Esophagus mucosa (tissue), 1 donor: ENCODE data around the gene PIEZO1. TPM values are rescaled to one million over a fixed set of nuclear protein-coding genes. Genes with fewer than 3 reads are reported as not detected.

Experiments
- ATAC-seq: fragments of 200-7000 bp; cut with Tn5 transposase; one replicate; pipeline ENCODE4 v1.9.1; 2020
- total RNA-seq: library from RNA; stranded (reverse); gene quantifications from one replicate; pipeline ENCODE4 v1.2.4, GENCODE V29; 2023
- donor health status: DM: yes; HTN: yes; CAD: no.

PIEZO1 gene
- total RNA-seq, 1 donor from 2014 or later = 64.7 TPM

DNA sequence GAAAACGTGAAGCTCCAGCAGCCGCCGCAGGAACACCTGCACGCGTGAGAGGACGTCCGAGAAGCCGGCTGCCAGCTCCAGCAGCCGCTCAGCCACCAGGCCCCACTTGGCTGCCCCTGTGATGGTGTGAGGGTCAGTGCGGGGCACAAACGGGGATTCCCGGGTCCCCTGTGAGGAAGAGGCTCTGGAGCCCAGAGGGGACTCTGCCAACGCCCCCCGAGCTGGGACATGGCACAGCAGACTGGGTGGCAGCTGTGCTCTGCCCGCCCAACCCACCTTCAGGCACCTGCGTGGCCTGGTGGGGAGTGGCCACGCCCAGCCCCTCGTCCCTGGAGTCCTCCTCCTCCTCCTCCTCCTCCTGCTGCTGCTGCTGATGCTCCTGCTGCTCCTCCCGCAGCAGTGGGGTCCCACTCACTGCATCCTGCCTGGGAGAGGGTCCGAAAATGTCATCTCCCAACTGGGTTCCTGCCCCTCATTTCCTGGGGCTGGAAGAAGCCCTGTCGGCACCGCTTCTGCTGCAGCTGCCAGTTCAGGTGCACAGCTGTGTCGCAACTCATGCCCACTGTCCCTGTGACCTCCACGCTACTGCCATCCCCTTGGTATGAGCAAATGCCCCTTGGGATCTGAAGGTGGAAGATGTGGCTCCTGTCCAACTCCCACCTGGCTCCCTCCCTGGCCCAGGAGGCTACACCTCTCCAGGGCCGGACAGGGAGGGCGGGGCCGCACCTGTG is 51.2 kb downstream of the PIEZO1 start:
- no peak for ATAC-seq

DNA sequence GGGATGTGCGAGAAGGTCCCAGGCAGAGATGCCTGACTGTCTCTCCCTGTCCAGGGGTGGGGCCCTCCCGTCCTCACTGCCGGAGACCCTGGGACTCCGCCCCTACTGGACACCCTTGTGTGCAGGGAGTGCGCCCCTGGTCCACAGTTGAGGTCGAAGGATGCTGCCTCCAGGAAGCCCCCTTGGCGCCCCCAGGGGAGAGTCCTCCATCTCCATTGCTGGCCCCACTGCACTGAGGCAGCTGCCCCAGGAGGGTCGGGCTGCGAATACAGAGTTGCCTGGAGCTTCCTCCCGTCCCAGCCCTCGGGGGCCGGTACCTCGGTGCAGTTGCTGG is 52.1 kb downstream of the PIEZO1 start:
- no peak for ATAC-seq

DNA sequence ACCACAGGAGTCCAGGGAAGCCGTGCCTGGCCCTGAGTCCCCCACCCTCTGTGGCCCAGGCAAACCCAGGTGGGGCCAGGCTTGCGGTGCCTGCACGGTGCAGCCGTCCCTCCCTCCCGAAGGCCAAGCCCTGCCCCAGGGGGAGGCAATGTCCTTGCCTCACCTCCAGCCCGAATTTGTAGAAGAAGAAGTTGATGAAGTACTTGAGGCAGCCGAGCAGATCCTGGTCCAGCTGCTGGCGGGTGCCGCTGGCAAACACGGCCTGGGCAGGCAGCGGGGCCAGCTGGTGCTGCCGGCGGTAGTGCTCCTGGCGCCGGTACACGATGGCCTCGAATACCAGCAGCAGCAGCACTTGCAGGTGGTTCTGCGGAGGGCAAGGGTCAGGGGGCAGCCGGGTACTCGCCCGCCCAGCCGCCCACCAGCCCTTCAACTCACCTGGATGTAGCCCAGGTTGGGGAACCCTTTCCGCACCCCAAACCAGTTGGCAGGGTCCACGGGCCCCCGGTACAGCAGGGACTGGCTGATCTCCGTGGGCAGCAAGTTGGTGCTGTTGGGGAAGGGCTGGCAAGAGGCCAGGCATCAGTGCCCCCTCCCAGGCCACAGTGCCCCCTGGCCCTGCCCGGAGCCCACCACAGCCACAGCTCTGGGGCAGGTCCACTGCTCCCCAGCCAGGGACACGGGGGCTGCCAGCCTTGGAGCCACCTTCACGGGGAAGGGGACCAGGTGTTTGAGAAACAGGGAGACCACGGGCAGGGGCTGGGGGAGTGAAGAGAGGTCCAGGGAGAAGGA is 52.7 kb downstream of the PIEZO1 start:
- no peak for ATAC-seq

DNA sequence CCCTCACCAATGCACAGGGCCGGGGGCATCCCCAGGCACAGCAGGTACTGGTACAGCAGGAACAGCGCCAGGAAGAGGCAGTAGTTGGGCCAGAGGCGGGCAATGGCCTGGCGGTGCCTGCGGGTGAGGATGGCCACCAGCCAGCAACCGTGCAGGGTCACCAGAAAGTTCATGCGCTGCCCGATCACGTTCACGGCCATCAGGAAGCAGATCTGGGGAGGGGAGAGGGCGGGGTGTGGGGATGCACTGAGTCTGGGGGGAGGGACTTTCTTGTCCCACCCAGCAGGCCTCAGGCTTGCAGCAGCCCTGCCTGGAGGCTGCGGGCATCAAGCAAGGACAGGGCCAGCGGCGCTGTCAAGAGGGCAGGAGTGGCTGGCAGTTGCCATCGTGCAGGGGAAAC is 53.3 kb downstream of the PIEZO1 start:
- peak; percentile 16 for ATAC-seq

DNA sequence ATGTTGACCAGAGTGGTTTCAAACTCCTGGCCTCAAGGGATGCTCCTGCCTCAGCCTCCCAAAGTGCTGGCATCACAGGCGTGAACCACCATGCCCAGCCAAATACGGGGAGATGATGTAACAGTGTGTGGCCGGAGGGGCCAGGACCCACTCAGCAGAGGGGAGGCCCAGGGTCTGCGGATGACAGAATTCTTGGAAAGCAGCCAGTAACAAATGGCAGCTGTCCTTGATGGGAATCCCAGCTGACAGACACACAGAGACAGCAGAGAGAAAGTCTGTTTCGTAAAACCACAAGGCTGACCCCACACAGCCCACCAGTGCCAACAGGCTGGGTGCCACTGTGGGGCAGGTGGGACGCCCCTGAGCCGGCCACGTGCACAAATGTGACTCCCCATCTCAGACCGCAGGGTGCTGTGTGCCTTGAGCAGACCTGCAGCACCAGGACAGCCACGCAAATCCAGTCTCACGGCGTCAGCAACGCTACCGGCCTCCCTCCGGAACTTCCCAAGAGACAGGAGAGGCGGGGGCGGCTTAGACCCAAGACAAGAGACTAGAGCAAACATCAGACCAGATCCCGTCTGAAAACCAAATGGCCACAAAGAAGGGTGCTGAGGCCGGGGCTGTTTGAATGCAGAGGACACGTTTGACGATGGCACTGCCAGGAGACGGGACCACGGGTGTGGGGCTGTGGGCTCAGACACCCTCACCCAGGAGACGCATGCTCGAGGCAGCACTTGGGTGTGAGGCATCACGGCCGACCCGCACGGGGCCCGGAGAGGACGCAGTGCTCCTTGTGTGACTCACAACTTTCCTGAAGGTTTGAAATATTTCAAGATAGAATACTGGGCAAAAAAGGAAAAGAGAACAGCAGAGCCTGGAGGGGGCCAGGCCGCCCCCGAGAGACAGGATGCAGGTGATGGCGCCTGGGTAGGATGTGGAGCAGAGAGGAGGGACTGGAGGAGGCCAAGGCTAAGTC is 54.1 kb downstream of the PIEZO1 start:
- ATAC-seq = no peak

DNA sequence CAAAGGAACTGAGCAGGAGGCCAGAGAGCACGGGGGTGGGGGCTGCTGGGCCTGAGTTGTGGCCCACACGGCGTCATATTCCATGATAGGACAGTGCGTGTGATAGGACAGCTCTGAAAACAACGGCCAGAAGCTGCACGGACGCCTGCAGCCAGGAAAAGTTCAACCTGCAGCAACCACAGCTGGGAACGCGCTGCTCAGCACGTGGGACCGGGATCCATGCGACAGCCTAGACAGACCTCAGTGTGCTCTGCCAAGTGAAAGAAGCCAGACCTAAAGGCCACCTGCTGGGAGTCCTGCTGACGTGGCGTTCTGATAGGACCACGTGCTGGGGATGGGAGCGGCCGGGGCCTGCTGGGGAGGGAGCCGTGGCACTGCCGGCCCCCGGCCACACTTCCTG is 57.1 kb downstream of the PIEZO1 start:
- ATAC-seq = no peak

DNA sequence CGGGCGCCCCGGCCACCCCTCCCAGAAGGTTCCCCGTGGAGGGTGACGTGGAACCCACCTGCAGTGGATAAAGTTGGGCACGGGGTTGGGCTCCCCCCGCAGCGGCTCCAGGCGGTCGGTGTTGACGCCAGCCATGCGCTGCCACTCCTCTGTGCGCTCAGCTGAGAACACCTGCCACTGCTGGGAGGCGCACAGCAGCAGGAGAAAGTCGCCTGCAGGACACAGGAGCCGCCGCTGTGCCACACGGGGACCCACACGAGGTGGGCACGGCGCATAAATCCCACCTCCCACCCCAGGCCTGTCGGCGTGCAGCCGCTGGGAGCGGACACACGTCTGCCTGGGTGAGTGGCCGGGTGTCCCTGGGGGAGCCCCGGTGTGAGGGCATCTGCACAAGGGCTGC is 58.0 kb downstream of the PIEZO1 start:
- ATAC-seq = peak; percentile 3

DNA sequence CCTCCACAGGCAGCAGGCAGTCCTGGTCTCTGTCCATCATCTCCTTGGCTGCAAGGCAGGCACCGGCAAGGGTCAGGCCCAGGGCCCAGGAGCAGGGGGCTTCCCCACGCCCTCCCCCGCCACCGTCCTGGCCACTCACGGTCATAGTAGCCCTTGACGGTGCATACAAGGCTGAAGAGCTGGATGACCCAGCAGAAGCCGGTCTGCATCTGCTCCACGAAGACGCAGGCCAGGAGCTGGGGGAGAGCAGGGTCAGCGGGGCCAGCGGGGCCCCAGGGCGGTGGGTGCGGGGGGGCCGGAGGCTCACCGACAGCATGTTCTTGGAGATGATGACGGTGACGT is 58.6 kb downstream of the PIEZO1 start:
- no peak for ATAC-seq

DNA sequence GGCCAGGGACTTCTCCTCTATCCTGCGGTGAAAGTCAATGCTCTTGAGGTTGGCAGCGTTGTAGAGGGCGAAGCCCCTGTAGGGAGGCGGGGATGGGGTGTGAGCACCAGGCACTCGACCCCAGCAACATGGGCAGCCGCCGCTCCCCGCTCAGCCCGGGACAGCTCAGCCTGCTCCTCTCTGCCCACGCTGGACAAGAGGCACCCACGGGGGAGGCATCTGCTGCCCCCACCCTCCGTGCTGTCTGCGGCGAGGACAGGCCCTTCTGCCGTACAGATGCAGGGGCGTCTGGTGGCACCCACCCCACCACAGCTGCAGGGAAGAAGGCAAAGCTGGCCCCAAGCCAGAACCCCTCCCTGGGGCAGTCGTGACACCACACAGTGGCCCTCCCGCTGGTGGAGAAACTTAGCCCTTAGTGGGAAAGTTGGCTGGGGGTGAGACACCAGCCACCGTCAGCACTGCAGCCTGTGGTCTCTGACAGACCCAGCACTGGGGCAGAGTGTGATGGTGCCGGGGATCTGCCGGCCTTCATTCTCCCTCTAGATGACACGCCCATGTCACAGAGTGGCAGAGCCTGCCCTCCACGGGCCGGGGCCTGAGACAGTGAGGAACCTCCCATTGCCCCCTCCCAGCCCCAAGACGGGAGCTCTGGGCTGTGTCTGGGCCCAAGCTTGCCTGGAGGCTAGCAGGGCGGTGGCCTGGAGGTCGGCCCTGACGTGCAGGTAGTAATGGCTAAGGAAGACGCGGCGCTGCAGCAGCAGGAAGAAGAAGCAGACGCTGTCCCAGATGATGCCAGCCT is 59.2 kb downstream of the PIEZO1 start:
- no peak for ATAC-seq

DNA sequence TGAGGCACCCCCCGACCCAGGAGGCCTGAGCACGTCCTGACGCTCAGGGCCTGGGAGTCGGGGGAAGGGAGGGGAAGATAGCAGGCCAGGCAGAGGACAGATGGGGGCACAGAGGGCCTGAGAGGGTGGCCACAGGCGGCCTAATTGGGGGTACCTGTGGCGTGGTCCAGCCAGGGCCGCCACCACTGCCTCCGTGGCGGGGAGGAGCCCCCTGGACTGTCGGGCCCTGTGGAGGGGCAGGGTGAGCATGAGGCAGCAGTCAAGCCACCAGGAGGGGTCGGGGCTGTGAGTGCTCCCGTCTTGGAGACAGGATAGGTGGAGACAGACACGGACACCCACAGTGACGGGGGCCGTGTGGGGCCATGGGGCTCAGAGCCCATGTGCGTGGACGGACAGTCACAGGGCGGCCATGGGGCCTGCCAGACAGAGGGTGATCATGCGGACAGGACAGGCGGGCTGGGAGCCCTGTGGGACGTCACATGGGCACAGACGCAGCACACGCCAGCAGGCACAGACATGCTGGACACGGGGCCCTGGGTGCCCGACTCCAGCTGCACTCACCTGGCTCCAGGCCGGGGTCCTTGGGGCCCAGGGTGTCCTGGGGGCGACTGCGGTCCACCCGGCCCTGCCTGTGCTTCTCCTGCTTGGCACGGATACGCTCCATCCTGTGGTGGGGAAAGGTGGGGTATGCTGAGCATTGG is 60.0 kb downstream of the PIEZO1 start:
- peak; percentile 9 for ATAC-seq

DNA sequence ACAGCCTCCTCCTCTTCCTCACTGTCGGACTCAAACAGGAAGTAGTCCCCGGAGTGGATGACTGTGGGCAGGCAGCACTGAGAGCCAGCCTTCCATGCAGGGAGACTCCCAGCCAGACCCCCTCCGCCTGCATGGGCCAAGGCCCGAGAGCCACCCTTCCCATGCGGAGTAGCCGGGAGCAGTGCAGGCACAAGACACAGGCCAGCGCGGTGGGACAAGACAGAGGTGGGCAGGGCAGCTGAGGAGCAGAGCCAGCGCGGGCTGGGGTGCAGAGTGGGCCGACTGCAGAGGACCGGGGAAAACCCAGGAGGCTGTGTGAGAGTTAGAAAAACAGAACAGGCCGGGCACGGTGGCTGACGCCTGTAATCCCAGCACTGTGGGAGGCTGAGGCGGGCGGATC is 61.1 kb downstream of the PIEZO1 start:
- no peak for ATAC-seq

DNA sequence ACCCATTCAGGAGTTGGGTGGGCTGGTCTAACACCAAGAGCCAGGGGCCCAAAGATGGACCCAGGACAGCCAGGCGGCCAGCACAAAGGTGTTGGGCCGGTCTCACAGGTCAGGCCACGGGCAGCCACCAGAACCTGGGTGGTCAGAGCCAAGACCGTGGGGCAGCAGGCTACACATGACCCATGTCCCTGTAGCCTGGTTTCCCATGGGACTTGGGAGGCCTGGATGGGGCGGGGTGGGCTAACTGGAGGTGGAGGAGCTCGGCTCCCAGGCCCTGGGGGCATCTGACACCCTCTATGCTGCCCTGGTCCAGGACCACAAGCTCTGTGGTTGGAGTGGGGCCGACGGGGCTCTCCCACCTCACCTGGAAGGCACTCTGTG is 61.5 kb downstream of the PIEZO1 start:
- no peak for ATAC-seq

DNA sequence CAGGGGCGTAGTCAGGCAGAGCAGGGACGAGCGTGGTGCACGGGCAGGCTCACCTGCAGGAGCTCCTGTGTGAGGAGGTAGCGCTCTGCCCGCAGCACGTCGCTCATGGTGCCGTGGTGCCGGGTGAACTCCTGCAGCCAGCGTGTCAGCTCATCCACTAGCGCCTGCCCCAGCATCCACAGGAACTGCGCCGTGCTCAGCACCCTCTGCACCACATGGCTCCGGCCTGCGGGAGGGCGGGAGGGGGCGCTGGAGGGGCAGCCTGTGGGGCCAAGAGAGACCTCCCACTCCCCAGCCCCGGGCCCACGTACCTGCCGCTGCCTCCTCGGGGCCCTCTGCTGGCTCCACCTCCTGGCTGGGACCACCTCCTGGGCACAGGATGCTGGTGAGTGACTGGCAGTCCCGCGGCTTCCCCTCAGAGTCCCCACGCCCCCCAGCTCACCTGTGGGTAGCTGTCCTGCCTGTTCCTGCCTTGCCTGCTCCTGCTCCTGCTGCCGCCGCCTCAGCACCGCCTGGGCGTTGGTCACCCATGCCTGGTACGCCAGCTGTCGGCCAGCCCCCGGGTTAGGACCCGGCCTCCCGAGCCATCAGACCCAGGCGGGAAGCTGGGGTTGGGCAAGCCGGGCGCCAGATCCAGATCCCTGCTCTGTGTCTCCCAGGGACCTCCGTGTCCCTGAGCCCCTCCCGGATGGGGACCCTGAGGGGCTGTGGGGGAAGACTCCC is 62.1 kb downstream of the PIEZO1 start:
- no peak for ATAC-seq

DNA sequence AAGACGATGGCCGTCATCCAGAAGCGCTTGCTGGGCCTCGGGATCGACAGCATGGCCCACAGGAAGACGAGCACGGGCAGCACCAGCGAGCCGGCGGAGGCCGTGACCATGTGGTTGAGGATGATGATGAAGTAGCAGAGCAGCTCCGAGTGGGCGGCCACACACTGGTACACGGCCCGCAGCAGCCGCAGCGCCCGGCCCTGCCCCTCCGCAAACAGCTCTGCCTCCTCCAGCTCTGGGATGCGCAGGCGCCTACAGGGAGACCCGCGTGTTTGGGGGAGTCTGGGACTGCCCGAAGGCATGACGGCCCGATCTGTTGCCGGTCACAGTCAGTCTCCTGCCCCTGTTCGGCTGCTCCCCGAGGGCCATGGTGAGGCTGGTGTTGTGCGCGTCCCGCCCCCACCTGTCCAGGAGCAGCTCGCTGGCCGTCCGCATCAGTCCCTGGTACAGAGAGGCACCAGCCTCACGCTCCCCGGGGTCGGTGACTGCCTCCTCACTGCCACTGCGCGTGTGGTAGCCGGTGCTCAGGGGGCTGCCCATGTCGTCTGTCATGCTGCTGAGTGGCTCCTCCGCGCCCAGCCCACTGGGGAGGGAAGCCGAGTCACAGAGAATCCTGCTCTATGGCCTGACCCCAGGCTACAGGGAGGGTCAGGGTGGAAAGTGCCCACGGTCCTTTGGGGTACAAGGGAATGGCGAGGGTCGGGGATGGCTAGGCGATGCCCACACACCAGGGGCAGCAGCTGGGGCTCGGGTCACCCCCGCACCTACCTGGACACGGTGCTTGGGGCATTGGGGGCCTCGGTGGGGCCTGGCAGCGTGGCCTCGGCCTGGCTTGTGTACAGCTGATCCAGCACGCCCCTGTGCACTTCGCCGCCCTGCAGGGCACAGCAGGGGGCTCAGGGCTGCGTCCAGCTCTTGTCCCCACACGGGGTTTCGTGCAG is 62.9 kb downstream of the PIEZO1 start:
- ATAC-seq = no peak

DNA sequence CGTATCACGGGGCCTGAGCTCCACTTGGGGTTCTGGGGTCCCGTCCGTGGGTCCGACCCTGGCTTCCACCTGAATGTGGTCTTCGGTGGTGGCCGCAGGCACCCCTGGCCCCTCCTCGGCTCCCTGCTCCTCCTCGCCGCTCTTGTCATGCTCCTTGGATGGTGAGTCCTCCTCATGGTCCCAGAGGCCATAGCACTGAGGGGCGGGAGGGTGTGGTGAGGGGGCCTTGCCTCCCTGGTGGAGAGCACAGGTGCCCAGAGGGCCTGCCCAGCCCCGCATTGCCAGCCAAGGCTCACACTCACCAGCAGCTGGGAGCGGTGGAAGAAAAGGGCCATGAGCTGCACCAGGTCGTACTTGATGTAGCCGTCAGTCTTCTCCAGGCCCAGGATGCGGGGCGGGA is 63.8 kb downstream of the PIEZO1 start:
- no peak for ATAC-seq

DNA sequence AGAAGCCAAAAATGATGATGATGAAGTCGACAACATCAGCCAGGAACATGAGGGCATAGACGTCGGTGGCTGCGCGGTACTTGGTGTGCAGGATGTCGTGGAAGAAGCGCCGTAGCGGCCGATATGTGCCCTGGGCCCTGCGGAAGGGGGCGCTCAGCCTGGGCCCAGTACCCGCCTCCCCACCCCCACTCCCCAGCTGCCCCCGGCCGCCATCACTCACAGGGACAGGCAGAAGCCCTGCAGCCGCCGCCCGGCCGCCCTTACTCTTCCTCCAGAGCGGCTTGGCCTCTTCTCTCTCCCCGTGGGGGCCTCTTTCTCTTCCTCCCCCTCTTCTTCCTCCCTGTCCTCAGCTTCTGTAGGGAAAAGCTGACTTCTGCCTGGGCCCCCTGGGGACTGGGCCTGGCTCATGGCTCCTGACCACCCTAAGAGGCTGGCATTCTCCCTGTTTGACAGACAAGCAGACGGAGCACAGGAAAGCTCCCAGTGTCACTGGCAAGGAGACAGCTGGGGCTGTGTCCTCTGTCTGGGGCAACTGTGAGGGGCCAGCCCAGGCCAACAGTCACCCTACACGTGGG is 64.5 kb downstream of the PIEZO1 start:
- ATAC-seq = no peak

DNA sequence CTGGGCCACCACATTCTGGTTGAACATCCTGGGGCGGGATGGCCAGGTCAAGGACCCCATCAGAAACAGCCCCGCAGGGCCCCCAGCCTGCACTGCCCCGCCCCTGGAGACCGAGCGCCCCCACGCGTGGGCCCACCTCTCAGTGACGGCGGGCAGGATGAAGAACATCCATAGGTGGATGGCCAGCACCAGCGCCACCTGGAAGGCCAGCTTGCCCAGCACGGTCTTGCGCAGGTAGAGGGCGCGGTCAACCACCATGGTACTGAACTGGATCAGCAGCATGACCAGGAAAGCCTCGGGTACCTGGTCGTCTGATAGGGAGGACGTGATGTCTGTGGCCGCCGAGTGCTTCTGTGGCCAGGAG is 65.1 kb downstream of the PIEZO1 start:
- no peak for ATAC-seq

DNA sequence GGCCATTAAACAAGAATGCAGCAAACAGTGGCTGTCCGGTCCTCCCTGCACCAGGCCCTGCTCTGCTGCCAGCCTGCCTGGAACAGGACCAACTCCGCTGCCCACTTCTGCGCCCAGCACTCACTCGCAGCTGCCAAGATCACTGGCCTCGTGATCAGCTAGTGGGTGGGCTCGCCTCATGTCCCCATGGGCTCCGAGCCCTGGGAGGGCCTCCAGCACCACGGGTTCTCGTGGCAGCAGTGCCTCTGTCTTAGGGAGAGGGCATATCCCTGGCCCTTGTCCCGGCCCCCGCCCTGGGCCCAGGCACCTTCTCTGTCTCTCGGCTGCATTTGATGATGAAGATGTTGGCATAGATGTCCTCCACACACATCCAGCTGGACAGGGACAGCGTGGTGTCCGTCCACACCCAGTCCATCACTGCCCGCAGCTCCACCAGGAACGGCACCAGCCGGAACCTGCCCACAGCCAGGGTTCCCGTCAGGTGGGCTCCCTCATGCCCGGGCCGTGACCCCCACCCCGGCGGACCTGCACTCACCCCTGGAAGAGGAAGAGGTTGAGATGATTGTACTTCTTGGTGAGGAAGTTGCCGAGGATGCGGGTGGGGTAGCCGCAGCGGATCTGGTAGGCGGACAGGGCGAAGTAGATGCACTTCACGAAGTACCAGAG is 65.6 kb downstream of the PIEZO1 start:
- ATAC-seq = no peak

DNA sequence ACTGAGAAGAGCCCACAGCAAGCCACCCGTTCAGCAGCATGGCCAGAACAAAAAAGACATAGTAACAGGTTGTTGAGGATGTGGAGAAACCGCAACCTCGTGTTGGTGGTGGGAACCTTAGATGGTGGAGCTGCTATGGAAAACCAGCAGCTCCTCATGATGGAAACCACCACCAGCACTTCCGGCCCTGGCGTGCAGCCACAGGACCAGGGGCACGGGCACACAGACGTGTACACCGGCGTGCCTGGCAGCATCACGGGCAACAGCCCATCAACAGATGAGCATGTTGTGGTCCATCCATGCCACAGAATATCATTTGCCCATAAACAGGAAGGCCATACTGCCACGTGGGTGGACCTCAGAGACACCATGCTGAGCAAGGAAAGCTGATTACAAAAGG is 66.8 kb downstream of the PIEZO1 start:
- no peak for ATAC-seq
